Activated CD4-positive, alpha-beta memory T cell treated with anti-CD3 and anti-CD28 coated beads for 36 hours (primary cell): Measurements from ENCODE around the gene NOTCH3. TPM values are rescaled to one million over a fixed set of nuclear protein-coding genes. Genes with fewer than 3 reads are reported as not detected.

ENCODE experiments used
- CTCF ChIA-PET: fragments of 350-600 bp; sonication (Branson Sonifier 250); formaldehyde crosslinking; loops from one replicate; lab custom pipeline; 2021; ENCODE audit warnings: antibody characterized with exemption, inconsistent platforms; lab: Charles Lee
- POLR2A ChIA-PET: fragments of 350-600 bp; sonication (Branson Sonifier 250); formaldehyde crosslinking; loops from one replicate; lab custom pipeline; 2021; ENCODE audit warnings: antibody characterized with exemption; lab: Charles Lee
- DNase-seq: peaks from one replicate; pipeline ENCODE4 v3.0.0-alpha.2; 2020
- H3K27ac Mint-ChIP-seq: one replicate; pipeline ENCODE4 v1.8.0; 2021; ENCODE audit warnings: mixed read lengths
- H3K27me3 Mint-ChIP-seq: one replicate; pipeline ENCODE4 v1.8.0; 2021; ENCODE audit warnings: mixed read lengths
- H3K36me3 Mint-ChIP-seq: one replicate; pipeline ENCODE4 v1.8.0; 2021; ENCODE audit warnings: mixed read lengths
- H3K4me1 Mint-ChIP-seq: one replicate; pipeline ENCODE4 v1.8.0; 2021; ENCODE audit warnings: low read depth, mixed read lengths
- H3K4me3 Mint-ChIP-seq: one replicate; pipeline ENCODE4 v1.8.0; 2021; ENCODE audit warnings: mild to moderate bottlenecking, mixed read lengths
- H3K9me3 Mint-ChIP-seq: one replicate; pipeline ENCODE4 v1.8.0; 2021; ENCODE audit warnings: mixed read lengths
- intact Hi-C: fragments of 100-400 bp; cut with micrococcal nuclease; formaldehyde crosslinking; loops from one replicate; pipeline ENCODE4 v1.15.1; 2023
- total RNA-seq, 2 experiments: library from RNA; stranded (reverse); gene quantifications; one replicate each; pipeline ENCODE4 v1.2.3, GENCODE V29; 2021

Gene NOTCH3
- total RNA-seq, 2 experiments from 2014 or later, result not detected

DNA sequence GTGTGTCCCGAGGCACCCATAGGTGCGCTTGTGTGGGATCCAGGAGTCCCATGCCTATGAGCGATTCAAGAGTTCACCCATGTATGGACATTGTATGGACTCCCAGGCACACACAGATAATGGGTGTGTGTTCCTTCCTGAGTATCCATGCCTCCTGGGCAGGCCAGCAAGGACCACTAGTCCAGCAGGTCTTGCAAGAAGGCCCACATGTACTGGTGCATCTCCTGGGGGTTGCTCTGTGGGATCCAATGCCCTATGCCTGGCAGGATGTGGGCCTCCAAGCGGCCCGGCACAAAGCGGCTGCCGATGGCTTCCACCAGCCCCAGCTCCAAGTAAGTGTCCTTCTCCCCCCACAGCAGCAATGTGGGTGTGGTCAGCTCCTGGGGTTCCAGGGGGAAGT, 26.5 kb upstream of the NOTCH3 start:
- Mint-ChIP-seq H3K4me3 (no peak overlapping the region), H3K4me1 (peaks cover 16% of the 10 kb centered on the region), H3K27ac (no peak overlapping the region), H3K36me3 (no peaks in the 10 kb centered on the region), H3K9me3 (no peaks in the 10 kb centered on the region), H3K27me3 (peaks cover 29% of the 10 kb centered on the region)
- POLR2A ChIA-PET, result no interaction called here
- intact Hi-C loops, result no loop called here
- CTCF ChIA-PET, result no interaction called here
- no peak for DNase-seq

DNA sequence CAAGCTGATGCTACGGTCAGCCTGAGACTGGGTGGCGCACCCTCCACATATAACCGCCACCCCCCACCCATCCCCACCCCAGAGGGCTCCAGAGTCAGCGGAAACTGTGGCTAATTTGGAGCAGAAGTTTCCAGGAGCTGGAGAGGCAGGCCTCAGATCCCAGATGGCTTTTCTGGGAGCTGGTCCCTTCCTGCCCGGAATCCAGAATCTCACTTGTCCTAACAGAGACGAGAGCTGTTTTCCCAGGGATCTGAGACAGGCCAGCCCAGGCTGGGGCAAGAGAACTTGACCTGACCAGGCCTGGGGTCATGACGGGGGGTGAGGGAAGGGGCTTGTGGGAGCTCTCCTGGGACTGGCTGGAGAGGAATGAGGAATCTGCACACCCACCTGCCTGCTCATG, 25.0 kb upstream of the NOTCH3 start:
- peaks cover 20% of the 10 kb centered on the region for H3K27me3 Mint-ChIP-seq
- no peaks in the 10 kb centered on the region for H3K36me3 Mint-ChIP-seq
- peaks cover 14% of the 10 kb centered on the region for H3K4me1 Mint-ChIP-seq
- no peak overlapping the region for H3K27ac Mint-ChIP-seq
- no peak for DNase-seq
- CTCF ChIA-PET, result interaction anchor here (1.0 kb wide), 1 partner anchor 47 kb away, joined by 3 read pairs; no protein-coding TSS in a partner anchor
- no peak overlapping the region for H3K4me3 Mint-ChIP-seq
- no peaks in the 10 kb centered on the region for H3K9me3 Mint-ChIP-seq
- POLR2A ChIA-PET, result no interaction called here
- intact Hi-C loops, result no loop called here

DNA sequence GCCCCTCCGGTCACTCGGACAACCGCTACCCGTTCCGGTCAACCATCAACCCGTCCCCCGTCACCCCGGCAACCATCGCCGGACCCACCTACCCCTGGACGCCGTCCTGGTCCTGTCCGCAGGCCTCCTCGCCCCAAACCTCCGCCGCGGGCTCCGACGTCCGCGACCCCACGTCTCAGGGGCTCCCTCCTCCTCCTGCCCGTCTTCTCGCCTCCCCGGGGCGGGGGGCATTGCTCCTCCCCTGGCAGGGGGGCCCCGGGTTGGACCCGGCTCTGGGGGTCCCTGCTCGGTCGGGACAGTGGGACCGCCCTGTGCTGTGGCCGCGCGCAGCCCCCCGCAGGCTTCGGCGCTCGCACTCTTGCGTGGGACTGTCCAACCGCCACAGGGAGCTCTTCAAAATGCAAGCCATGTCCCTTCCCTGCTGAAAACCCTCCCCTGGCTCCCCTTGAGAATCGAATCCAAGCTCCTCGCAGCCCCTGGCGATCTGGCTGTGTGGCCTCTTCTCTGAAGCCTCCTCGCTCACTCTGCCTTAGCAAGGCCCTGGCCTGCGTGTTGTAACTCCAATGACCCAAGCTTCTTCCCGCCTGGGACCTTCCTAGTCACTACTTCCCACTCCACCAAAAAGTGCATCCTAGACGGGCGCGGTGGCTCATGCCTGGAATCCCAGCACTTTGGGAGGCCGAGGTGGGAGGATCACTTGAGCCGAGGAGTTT, 23.0 kb upstream of the NOTCH3 start:
- H3K27me3 Mint-ChIP-seq, result peaks cover 19% of the 10 kb centered on the region
- no peaks in the 10 kb centered on the region for H3K36me3 Mint-ChIP-seq
- peak overlapping the region; percentile 75 for H3K4me3 Mint-ChIP-seq
- ChIA-PET POLR2A (no interaction called here), CTCF (no interaction called here)
- no peak for DNase-seq
- no peak overlapping the region for H3K27ac Mint-ChIP-seq
- intact Hi-C loops, result no loop called here
- peaks cover 14% of the 10 kb centered on the region for H3K4me1 Mint-ChIP-seq
- no peaks in the 10 kb centered on the region for H3K9me3 Mint-ChIP-seq

DNA sequence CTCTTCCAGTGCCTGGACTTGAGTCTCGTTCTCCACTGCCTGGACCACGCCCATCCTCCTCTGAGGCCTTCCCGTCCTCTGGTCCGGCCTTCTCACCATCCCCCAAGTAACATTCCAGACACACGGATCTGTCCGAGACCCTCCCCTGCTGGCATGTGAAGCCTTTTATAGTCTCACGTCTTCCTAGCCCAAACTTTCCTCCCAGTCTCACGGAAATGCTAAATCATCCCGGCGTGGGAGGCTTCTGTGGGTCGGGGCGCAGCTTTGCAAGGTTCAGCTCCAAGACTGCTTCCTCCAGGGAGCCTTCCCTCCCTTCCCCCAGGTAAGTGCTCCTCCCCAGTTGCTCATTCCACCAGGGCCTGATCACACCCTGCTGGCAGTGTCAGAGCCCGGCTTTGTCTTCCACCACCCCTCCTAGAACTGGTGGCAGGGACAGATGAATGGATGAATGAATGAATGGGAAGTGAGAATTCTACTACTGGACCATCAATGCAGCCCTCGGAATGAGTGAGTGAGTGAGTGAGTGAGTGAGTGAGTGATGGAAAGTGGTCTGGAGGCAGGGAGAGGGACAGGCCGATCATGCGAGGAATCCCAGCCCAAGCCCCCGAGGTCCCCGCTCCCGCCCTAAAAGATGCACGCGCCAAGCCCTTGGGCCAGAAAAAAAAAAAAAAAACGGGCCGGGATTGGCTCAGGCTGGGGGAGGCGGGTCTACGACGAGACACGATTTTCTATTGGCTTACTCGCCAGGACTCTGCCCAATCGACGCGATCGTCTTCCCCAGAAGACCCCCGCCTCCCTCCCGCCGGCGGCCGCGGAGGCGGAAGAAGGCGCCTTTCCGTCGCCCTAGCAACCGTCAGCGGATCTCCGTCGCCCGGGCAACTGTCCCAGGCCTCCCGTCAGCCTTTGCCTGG, 22.2 kb upstream of the NOTCH3 start:
- DNase-seq, result peak; percentile 87
- H3K4me3 Mint-ChIP-seq, result peak overlapping the region; percentile 75
- H3K4me1 Mint-ChIP-seq, result peaks cover 14% of the 10 kb centered on the region
- H3K27ac Mint-ChIP-seq, result no peak overlapping the region
- POLR2A ChIA-PET, result no interaction called here
- H3K36me3 Mint-ChIP-seq, result no peaks in the 10 kb centered on the region
- H3K27me3 Mint-ChIP-seq, result peaks cover 18% of the 10 kb centered on the region
- intact Hi-C loops, result no loop called here
- no peaks in the 10 kb centered on the region for H3K9me3 Mint-ChIP-seq
- CTCF ChIA-PET, result no interaction called here

DNA sequence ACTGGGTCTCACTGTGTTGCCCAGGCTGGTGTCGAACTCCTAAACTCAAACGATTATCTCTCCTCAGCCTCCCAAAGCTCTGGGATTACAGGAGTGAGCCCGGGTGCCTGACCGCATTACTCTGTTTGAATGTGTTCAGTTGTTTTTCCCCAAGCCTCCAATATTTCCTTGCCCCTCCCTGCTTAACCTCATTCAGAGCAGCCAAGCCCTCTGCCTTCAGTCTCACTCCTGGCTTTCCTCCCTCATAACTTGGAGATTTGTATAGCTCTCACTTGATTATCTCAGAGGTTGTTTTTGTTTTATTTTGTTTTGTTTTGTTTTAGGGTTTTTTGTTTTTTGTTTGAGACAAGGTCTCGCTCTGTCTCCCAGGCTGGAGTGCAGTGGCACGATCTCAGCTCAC, 20.0 kb upstream of the NOTCH3 start:
- peaks cover 18% of the 10 kb centered on the region for H3K27me3 Mint-ChIP-seq
- peaks cover 14% of the 10 kb centered on the region for H3K4me1 Mint-ChIP-seq
- no peaks in the 10 kb centered on the region for H3K36me3 Mint-ChIP-seq
- H3K27ac Mint-ChIP-seq, result no peak overlapping the region
- ChIA-PET CTCF (interaction anchor here (0.5 kb wide), 1 partner anchor 374 kb away, joined by 3 read pairs; no protein-coding TSS in a partner anchor), POLR2A (no interaction called here)
- no peaks in the 10 kb centered on the region for H3K9me3 Mint-ChIP-seq
- DNase-seq, result no peak
- intact Hi-C loops, result no loop called here
- no peak overlapping the region for H3K4me3 Mint-ChIP-seq

DNA sequence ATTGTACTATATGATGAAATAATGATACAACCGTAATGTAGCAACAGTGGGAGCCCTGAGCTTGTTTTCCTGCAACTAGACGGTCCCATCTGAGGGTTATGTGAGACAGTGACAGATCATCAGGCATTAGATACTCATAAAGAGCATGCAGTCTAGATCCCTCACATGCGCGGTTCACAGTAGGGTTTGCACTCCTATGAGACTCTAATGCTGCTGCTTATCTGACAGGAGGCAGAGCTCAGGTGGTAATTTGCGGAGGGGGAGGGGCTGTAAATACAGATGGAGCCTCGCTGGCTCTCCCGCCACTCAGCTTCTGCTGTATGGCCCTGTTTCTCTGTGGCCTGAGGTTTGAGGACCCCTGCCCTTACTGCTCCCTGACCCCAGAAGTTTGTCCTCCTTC, 17.7 kb upstream of the NOTCH3 start:
- ChIA-PET CTCF (no interaction called here), POLR2A (interaction anchor here (1.2 kb wide), 1 partner anchor 248 kb away, joined by 5 read pairs; no protein-coding TSS in a partner anchor)

DNA sequence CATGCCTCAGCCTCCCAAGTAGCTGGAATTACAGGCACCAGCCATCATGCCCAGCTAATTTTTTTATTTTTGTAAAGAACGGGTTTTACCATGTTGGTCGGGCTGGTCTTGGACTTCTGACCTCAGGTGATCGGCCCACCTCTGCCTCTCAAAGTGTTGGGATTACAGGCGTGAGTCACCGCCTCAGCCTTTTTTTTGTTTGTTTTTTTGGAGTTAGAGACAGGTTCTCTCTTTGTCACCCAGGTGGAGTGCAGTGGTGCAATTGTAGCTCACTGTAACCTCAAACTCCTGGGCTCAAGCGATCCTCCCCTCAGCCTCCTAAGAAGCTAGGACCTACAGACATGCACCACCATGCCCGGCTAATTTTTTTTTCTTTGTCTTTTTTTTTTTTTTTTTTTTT, 15.6 kb upstream of the NOTCH3 start:
- POLR2A ChIA-PET, result no interaction called here
- intact Hi-C loops, result no loop called here
- CTCF ChIA-PET, result no interaction called here
- Mint-ChIP-seq H3K9me3 (no peaks in the 10 kb centered on the region), H3K4me1 (no peaks in the 10 kb centered on the region), H3K36me3 (no peaks in the 10 kb centered on the region), H3K4me3 (no peak overlapping the region), H3K27me3 (no peaks in the 10 kb centered on the region), H3K27ac (no peak overlapping the region)
- DNase-seq, result no peak

More for the DNA sequence above, 17.7 kb upstream of the NOTCH3 start:
- Mint-ChIP-seq H3K4me3 (no peak overlapping the region), H3K36me3 (no peaks in the 10 kb centered on the region), H3K27me3 (peaks cover 9% of the 10 kb centered on the region), H3K27ac (no peak overlapping the region), H3K9me3 (no peaks in the 10 kb centered on the region), H3K4me1 (peaks cover 11% of the 10 kb centered on the region)
- intact Hi-C loops, result no loop called here
- no peak for DNase-seq

DNA sequence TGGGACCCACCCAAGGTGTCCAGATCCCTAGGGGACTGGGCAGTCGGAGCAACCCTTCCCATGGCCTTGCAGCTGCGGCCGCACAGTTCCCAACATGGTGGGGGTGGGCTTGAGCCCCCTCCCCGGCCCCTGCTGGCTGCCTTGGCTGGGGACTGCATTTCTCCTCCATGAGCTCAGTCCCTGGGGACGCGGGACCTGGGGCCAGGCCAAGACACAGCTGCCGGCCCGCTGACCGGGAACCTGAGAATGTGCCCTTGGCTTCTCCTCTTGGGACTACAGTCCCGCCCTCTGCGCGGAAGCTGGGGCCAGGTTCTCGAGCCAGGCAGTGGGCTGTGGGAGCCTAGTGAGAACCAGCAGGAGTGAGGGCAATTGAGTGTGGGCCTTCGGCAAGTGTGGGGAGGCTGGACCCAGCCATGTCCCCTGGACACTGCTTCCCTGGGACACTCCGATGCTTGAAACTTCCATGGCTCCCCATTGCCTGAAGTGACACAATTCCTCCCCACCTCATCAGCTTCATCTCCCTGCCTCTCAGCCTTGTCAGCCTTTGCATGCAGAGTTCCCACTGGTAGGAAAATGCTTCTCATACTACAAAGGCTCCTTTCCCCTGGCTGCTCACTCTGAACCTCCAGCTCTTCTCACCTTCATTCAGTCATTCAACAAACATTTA, 13.1 kb upstream of the NOTCH3 start:
- DNase-seq, result no peak
- ChIA-PET CTCF (no interaction called here), POLR2A (no interaction called here)
- Mint-ChIP-seq H3K4me1 (no peaks in the 10 kb centered on the region), H3K36me3 (no peaks in the 10 kb centered on the region), H3K9me3 (no peaks in the 10 kb centered on the region), H3K4me3 (no peak overlapping the region), H3K27ac (no peak overlapping the region), H3K27me3 (no peaks in the 10 kb centered on the region)
- intact Hi-C loops, result no loop called here

DNA sequence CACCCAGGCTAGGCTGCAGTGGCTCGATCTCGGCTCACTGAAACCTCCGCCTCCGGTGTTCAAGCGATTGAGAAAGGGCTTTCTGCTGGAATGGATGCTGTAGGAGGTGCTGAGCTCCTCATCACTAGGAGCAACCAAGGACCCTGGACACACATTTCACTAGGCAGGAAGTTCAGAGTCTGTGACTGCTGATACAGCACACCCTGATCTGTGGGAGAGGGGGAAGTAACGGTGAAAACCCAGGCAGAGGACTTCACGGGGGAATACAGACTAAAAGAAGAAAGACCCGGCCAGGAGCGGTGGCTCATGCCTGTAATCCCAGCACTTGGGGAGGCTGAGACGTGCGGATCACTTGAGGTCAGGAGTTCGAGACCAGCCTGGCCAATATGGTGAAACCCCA, 11.9 kb upstream of the NOTCH3 start:
- no peak overlapping the region for H3K4me3 Mint-ChIP-seq
- H3K9me3 Mint-ChIP-seq, result no peaks in the 10 kb centered on the region
- ChIA-PET CTCF (interaction anchor here (0.8 kb wide), 1 partner anchor 24 kb away, joined by 3 read pairs; no protein-coding TSS in a partner anchor), POLR2A (no interaction called here)
- DNase-seq, result no peak
- no peaks in the 10 kb centered on the region for H3K4me1 Mint-ChIP-seq
- intact Hi-C loops, result no loop called here
- H3K27me3 Mint-ChIP-seq, result peaks cover 1% of the 10 kb centered on the region
- no peaks in the 10 kb centered on the region for H3K36me3 Mint-ChIP-seq
- no peak overlapping the region for H3K27ac Mint-ChIP-seq

DNA sequence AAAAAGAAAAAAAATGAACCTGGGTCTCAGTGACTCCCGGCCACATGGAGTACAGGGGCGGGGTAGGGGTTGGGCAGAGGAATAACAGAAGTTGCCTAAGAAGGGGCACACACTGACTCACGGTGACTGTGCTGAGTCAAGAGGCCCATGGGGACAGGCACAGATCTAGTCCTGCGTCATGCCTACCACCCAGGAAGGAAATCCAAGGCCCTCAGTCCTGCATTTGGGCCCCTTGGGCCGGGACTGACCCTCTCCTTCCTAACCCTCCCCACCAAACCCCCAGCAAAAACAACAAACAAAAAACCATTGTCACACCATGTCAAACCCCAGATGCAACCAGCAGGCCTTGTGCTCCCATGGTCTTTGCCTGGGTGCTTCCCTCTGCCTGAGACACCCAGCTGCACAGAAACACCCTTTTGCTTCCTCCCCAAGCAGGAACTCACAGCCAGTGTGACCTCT, 9.6 kb upstream of the NOTCH3 start:
- DNase-seq, result no peak
- Mint-ChIP-seq H3K9me3 (no peaks in the 10 kb centered on the region), H3K4me1 (no peaks in the 10 kb centered on the region), H3K27ac (no peak overlapping the region), H3K4me3 (no peak overlapping the region), H3K36me3 (no peaks in the 10 kb centered on the region), H3K27me3 (peaks cover 10% of the 10 kb centered on the region)
- ChIA-PET CTCF (no interaction called here), POLR2A (no interaction called here)
- intact Hi-C loops, result no loop called here

DNA sequence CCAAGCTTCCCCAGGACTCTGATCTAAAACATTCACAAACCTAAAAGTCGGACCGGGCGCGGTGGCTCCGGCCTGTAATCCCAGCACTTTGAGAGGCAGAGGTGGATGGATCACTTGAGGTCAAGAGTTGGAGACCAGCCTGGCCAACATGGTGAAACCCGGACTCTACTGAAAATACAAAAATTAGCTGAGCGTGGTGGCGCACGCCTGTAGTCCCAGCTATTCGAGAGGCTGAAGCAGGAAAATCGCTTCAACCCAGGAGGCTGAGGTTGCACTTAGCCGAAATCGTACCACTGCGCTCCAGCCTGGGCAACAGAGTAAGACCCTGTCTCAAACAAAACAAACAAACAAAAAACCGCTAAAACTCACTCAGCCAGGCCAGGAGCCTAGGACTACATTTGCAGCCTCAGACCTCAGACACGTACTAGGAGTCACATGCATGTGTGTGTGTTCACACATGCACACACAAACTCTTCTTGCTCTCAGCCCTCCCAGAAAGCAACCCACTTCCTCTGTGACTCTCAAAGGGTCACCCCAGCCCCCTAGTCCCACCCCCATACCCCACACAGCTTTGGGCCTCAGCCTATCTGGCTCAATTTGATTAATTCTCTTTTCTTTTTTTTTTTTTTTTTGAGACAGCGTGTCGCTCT, 704 bp upstream of the NOTCH3 start:
- ChIA-PET CTCF (no interaction called here), POLR2A (no interaction called here)
- Mint-ChIP-seq H3K9me3 (no peaks in the 10 kb centered on the region), H3K27me3 (peaks cover 46% of the 10 kb centered on the region), H3K36me3 (no peaks in the 10 kb centered on the region), H3K4me1 (peaks cover 8% of the 10 kb centered on the region), H3K4me3 (no peak overlapping the region), H3K27ac (no peak overlapping the region)
- no peak for DNase-seq
- intact Hi-C loops, result no loop called here
